Measurements from ENCODE around the gene HCRTR1. TPM values are rescaled to one million over a fixed set of nuclear protein-coding genes. Genes with fewer than 3 reads are reported as not detected.
"Not testable (repeated sequence)": the region's sequence is repeated elsewhere in the genome, so short reads cannot be mapped to it uniquely, and the experiment has no call there.

Gene HCRTR1
- polyA plus RNA-seq, 1 donor: 0.13 TPM

DNA sequence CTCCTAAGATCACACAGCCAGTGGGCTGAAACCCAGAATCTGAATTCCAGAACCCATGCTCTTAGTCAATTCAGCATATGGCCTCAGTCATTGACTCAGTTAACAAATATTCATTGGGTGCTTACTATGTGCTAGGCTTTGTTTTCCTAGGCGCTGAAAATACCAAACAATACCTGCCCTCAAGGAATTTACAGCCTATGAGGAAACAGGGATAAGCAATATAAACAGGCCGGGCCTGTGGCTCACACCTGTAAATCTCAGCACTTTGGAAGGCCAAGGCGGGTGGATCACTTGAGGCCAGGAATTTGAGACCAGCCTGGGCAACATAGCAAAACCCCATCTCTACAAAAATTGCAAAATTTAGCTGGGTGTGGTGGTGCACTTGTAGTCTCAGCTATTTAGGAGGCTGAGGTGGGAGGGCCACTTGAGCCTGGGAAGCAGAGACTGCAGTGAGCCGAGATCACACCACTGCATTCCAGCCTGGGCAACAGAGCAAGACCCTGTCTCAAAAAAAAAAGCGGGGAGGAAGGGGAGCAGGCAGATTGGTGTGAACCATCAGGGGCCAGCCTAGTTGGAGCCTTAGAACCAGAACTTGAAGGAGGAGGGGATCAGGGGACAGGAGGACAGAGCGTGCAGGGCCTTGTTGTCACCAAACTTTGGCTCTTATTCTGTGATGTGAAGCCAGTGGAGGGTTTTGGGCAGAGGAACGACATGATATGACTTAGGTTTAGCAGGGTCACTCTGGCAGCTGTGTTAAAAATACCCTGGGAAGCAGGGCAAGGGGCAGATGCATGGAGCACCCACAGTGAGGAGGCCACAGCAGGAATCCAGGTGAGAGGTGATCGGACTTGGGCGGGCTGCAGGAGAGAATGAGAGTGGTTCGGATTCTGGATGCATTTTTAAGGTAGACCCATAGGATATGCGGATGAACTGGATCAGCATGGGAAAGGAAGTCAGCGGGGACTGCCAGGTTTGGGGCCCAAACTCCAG is 35.4 kb upstream of the HCRTR1 start:
- no peak for DNase-seq

DNA sequence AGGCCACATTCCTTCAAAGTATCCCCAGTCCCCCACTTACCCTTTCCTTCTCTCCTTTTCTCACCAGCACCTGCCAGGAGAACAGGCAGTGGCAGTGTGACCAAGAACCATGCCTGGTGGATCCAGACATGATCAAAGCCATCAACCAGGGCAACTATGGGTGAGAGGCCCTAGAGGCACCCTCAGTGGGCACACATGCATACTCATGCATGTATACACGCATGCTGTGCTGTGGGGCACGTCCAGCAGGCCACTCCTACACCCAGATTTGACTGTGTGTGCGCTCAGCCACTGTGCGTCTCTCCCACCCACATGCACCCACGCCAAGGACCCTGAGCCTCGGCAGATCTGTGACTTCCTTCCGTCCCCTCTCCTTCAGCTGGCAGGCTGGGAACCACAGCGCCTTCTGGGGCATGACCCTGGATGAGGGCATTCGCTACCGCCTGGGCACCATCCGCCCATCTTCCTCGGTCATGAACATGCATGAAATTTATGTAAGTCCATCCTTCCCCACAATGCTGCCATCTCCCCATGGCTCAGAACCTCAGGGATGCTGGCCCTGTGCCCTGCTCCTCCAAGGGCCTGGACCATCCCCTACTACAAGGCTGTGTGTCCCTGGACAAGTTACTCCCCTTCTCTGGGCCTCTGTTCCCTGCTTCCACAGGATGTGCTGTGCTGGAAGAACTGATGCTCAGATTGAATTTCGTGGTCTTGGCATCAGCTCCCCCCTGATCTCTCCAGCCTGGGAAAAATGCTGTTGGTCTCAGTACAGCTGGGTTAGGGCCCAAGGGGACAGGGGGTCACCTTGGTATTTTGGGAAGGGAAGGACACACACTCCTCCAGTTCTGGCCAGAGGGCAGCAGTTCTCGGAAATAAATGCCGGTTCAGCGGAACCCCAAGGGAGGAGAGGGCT is 34.2 kb upstream of the HCRTR1 start:
- DNase-seq: no peak

DNA sequence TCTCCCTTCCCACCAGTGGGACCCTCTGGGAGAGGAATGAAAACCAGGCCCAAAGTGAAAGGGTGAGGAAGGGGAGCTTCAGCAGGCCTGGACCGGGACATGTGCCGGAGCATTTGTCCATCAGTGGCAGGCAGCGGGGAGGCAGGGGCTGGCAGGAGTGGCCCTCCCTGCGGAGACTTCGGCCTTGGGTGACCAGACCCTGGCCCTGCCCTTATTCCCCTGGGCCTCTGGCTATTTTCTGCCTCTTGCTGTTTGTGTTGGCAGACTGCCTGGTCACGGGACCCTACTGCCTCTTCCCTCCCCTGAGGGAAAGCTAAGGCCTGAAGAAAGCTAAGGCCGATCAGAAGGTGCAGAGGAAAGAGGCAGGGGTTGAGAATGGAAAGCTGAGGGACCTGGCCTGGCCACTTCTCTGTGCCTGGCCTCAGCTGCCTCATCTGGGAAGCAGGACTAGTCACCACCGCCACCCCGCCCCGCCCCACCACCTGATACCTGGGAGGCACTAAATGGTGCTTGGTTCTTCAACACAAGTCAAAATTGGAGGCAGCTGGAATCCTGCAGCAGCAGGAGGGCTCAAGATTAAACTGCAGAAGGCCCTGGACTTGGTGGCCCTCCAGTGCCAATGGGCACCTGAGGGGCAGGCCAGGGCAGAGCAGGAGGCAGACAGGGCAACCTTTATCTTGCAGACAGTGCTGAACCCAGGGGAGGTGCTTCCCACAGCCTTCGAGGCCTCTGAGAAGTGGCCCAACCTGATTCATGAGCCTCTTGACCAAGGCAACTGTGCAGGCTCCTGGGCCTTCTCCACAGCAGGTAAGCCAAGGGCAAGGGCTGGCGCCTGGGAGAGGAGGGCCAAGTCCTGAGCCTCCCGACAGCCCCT is 33.3 kb upstream of the HCRTR1 start:
- peak; percentile 82 for DNase-seq

DNA sequence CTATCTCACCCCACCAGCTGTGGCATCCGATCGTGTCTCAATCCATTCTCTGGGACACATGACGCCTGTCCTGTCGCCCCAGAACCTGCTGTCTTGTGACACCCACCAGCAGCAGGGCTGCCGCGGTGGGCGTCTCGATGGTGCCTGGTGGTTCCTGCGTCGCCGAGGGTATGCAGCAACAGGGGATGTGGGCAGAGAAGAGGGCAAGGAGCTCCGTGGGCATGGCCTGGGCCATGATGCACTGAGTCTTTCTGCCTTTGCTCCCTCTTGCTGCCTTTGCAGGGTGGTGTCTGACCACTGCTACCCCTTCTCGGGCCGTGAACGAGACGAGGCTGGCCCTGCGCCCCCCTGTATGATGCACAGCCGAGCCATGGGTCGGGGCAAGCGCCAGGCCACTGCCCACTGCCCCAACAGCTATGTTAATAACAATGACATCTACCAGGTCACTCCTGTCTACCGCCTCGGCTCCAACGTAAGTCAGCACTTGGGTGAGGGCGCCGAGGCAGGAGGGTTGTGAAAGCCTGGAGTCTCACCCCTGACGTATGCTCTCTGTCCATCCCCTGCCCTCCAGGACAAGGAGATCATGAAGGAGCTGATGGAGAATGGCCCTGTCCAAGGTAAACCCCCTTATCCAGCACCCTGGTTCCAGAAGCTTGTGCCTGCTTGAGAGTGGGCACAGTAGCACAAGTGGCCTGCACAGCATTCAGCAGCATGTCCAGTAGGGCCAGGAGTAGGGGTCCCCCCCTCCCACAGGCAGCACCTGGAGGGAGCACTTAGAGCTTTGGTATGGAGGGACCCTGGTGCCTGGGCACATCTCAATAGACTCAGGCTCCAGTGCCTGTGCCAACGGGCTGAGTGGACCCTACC is 32.4 kb upstream of the HCRTR1 start:
- DNase-seq: no peak

DNA sequence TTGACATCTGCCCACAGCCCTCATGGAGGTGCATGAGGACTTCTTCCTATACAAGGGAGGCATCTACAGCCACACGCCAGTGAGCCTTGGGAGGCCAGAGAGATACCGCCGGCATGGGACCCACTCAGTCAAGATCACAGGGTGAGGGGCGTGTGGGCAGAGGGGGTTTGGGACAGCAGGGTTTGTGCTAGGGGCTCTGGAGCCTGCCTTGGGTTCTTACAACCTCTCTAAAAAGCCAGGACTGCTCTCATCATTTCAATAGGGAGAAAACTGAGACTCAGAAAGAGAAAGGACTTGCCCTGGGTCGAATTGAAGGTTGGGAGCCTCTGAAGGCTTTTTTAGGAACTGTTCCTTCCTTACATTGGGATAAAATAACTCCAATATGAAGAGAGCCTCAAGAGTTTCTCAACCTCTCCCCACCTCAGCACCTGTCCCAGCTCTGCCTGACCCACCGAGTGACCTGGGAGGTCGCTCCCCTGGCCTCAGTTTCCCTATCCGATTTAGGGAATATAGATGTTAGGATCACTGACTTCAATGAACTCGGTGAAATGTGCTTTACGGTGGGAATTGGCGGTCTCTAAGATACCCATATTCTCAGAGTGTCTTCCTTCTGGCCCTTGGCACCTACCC is 31.6 kb upstream of the HCRTR1 start:
- no peak for DNase-seq

DNA sequence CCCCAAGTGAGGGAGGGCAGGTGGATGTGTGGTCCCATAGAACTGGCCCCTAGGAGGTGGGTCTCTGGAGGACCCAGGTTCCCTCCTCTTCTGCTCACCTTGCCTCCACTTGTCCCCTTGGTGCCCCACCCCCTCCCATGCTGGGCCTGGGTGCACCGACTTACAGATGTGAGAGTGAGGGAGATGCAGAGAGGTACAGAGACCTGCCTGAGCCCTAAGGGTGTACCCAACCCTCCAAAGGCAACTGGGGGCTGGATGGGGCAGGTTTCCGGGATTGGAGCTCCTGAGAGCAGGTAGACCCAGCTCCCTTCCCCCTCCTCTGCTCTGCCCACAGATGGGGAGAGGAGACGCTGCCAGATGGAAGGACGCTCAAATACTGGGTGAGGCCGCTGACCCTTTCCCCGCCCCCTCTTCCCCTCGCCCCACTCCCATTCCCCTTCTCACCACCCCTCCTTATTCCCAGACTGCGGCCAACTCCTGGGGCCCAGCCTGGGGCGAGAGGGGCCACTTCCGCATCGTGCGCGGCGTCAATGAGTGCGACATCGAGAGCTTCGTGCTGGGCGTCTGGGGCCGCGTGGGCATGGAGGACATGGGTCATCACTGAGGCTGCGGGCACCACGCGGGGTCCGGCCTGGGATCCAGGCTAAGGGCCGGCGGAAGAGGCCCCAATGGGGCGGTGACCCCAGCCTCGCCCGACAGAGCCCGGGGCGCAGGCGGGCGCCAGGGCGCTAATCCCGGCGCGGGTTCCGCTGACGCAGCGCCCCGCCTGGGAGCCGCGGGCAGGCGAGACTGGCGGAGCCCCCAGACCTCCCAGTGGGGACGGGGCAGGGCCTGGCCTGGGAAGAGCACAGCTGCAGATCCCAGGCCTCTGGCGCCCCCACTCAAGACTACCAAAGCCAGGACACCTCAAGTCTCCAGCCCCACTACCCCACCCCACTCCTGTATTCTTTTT is 30.8 kb upstream of the HCRTR1 start:
- no peak for DNase-seq

DNA sequence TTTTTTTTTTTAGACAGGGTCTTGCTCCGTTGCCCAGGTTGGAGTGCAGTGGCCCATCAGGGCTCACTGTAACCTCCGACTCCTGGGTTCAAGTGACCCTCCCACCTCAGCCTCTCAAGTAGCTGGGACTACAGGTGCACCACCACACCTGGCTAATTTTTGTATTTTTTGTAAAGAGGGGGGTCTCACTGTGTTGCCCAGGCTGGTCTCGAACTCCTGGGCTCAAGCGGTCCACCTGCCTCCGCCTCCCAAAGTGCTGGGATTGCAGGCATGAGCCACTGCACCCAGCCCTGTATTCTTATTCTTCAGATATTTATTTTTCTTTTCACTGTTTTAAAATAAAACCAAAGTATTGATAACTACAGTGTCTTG is 30.2 kb upstream of the HCRTR1 start:
- DNase-seq: not testable (repeated sequence)

DNA sequence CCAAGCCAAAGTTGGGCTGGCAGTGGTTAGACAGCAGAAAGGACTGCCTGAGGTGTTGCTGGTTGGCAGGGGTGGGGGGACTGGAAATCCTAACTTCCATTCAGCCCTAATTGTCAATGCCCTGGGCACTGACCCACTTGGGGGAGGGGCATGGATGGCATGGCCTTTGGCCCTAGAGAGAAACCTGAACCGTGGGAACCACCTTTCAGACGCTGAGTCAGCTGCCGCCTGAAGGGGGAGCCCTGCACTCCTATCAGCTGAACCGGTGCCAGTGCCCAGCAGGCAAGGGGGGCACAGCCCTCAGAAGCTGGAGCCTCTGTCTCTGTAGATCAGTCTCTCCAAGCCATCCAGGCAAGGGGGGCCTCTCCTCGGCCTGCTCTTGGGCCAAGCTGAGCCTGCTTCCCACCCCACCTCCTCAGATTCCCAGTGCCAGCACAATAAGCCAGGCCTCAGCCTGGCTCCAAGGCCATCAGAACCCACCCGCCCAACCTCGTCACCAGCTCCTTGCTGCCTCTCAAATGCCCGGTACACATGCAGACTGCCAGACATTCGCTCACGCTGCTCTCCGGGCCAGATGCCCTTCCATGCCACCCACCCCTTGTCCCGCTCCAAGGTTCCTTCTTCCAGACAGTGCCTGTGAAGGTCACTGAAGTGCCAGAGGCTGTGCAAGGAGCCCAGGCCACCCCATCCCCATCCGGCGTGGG is 29.6 kb upstream of the HCRTR1 start:
- DNase-seq: no peak

DNA sequence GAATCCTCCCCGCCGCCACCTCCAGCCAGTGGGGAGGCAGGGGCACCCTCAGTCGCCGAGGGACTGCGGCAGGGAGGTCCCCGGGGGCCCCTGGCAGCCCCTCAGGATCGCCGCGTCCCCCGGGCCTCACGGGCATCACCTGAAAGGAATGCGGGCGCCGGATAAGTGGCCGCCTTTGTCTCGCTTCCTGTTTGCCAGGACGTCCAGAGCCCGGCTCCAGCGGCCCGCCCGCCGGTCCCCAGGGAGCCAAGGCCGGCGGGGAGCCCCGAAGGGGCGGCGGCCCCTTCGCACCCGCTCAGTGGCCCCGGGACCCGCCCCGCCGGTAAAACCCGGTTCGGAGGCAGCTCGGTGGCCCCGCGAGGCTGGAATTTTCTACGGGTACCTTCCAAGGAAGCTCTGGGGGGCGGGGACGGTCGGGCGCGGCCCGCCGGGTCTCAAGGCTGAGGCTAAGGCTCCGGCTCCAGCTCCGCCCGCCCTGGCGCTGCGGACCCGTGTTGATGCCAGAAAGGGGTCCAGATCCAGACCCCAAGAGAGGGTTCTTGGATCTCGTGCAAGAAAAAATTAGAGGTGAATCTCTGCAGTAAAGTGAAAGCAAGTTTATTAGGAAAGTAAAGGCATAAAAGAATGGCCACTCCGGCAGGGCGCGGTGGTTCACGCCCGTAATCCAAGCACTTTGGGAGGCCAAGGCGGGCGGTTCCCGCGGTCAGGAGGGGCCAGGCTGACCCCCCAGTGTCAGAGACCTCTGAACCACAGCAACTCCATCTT is 28.6 kb upstream of the HCRTR1 start:
- DNase-seq: no peak

DNA sequence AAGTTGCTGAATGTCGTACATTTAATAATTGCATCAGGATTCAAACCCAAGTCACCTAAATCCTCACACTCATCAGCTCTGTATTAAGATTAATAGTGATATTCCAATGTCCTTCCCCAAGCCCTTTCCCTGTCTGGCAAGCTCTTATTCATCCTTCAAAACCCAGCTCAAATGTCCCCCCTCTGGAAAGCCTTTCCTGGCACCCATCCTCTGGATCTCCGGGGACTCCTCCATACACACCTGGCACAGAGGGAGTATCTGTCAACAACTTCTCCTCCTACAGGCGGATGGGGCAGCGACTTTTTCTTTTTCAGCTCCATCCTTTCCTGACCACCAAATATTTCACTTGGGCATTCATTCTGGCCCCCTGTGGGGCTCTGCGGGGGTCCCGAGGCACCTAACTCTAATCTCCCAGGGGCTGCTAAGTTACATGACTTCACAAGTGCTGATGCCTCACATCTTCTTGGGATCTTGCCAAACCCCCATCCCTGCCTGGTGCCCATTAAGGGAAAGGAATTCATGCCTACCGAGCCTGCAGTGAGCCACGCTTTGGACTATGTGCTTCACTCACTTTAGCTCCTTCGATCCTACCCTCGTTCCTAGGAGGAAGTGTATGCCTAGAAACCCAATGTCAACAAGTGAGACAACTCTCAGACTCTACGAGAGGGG is 25.9 kb upstream of the HCRTR1 start:
- no peak for DNase-seq

DNA sequence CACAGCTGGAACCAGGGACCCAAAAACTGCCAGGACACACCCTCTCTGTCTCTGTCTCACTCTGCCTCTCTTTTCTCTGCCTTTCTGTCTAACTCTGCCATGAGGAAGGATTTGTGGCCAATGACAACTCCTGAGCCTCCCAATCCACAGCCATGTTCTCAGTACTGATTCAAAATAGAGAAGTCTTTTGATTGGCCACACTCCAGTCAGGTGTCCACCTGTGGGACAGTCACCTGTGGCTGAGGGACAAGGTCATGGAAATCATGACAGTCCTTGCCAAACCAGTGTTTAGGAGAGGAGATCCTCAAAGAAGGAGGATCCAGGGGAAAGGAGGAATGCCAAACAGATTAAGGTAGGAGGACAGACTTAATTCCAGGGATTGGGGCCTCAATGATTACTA is 25.4 kb upstream of the HCRTR1 start:
- no peak for DNase-seq

DNA sequence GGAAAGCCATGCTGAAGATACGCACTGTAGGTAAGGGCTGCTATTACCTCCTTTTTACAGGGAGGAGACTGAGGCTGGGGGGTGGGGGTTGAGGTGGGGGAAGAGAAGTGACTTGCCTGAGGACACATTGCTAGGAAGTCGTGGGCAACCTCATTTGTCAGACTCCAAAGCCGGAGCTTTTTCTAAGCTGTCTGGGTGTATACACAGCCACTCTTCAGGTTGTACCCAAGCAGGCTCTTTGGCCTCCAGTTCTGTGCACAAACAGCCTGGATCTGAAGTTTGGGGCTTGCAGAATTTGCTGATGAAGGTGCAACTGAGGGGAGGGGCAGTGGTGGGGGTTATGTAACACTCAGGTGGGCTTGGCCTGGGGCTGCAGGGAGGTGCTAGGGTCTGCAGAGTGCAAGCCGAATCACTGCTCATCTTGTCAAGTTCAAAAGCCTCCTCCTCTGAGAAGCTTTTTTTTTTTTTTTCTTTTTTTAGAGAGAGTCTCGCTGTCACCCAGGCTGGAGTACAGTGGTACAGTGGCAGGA is 24.3 kb upstream of the HCRTR1 start:
- DNase-seq: no peak

DNA sequence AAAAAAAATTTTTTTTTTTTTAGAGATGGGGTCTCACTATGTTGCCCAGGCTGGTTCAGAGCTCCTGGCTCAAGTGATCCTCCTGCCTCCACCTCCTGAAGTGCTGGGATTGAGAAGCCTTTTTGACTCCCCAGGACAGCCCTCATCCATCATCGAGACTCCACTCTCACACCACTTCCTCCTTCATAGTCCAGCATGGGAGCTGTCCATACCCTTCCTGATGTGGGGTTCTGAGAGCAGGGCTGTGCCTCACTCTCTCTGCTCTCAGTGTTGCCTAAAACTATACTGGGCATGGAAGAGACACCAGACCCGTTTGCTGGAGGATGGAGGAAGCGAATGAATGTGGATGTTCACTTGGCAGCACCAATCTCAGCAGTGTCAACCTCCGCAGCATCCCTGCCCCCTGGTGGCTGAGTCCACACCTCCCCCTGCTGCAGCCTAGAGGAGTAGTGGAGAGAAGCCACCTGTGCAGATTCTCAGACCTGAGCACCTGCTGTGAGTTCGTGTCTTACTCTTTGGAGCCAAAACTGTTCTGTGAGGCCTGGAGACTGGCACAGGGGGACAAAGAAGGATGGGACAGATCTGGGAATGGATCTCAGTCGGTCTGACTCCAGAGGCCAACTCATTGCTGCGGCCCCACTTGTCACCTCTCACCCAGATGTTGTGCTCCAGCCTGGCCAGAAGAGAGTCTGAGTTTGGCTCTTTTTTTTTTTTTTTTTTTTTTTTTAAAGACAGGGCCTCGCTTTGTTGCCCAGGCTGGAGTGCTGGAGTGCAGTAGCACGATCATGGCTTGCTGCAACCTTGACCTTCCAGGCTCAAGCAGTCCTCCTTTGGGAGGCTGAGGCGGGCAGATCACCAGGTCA is 23.5 kb upstream of the HCRTR1 start:
- no peak for DNase-seq

DNA sequence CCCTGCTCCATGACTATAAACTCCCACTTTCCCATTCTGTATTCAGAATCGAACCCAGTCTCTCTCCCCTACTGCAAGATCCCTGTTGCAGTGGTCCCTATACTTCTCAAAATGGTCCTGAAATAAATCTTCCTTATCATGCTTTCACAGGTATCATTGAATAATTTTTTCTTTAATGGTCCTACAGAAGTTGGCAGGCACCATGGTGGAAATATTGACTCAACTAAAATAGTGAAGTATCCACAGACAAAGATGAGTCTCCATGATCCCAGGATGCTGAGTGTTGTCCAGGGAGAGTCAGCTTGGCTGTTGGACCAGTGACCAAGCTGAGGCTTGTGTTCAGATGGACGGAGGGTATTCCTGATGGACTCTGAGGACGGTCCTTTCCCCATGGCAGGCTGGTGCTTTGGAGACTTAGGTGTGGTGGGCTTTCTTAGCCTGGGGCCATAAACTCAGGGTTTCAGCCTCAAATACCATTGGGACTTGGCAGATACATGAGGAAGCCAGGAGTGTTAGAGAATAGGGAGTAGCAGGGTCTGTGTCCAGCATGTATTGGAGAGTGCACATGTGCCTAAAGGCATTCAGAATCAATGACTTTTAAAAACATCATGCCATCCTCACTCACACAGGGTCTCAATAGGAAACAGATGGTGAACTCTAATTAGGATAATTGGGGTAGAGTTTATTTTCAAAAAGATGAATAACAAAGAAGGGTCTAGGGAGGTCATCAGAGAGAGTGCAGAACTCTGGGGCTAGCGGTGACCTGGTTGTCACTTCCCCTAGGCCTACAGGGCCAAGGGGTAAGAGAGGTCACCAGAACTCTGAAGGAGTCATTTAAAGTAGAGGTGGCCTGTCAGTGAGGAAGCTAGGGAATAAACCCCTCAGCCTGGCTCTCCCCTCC is 21.4 kb upstream of the HCRTR1 start:
- DNase-seq: no peak

DNA sequence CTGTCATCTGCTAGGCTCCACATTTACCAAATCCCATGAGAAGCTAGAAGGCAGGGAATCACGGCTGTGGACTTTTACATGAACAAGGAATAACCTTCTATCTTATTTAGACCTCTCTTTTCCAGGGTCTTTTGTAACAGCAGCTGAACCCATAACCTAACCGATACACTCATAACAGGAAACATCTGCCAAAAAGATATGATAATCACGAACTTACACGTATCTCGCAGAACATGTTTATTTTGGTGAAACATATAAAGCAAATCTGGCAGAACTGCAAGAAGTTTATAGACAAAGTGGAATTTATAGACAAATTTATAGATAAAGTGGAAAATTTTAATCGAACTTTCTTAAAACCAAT is 20.8 kb upstream of the HCRTR1 start:
- no peak for DNase-seq
